ENCODE data around the gene SLC26A2. TPM values are rescaled to one million over a fixed set of nuclear protein-coding genes. Genes with fewer than 3 reads are reported as not detected.

SLC26A2 gene
- total RNA-seq (1 to 10 TPM; 2.4 to 6.1 TPM), polyA plus RNA-seq (under 1 TPM; 0.43 to 0.84 TPM)

GRCh38 chr5:149960272-149961185 lies at the start of gene SLC26A2:
Gene SLC26A2 (plus strand): TSS chr5:149960758. CDS start chr5:149977653, 16,895 bp downstream.
- peak; percentile 95 for DNase-seq (ENCODE audit: low spot score)
- Histone ChIP-seq H3K27me3 (ENCODE audit: control insufficient read depth in 4 of 4, insufficient read depth in 4 of 4, low read length in 3 of 4) (no peaks in the 10 kb centered on the region), H3K4me3 (ENCODE audit: low read depth in 1 of 3, low read length in 3 of 3) (peak within 1 kb of the TSS; percentile 65 to 68 (median 67)), H3K36me3 (ENCODE audit: control insufficient read depth in 4 of 4, insufficient read depth in 3 of 4, low read depth in 1 of 4, low read length in 3 of 4) (no peaks in the 10 kb centered on the region), H3K9ac (ENCODE audit: low read depth in 1 of 2, low read length in 2 of 2) (peak within 1 kb of the TSS; percentile 31 to 60), H3K9me3 (ENCODE audit: control insufficient read depth in 4 of 4, low read length in 3 of 4) (no peaks in the 10 kb centered on the region), H3K4me1 (ENCODE audit: control insufficient read depth in 4 of 4, insufficient read depth in 4 of 4, low read length in 3 of 4) (peaks cover 0 to 11% (median 6%) of the 10 kb centered on the region in 4 donors), H3K27ac (ENCODE audit: low read depth in 1 of 2, low read length in 2 of 2) (peak within 1 kb of the TSS; percentile 46 to 47)
- TF ChIP-seq FOXA1 (IDR thresholded peaks at IDR 0.05) (peak; percentile 31), REST (IDR thresholded peaks at IDR 0.05) (peak; percentile 79), TAF1 (conservative IDR thresholded peaks at IDR 0.05) (peak; percentile 61), ATF3 (IDR thresholded peaks at IDR 0.05) (no peak), HNF4A (conservative IDR thresholded peaks at IDR 0.05) (no peak), GABPA (IDR thresholded peaks at IDR 0.05 in 1 of 2, conservative IDR thresholded peaks at IDR 0.05 in 1 of 2) (peak in 1 of 2 donors; percentile 76), JUND (IDR thresholded peaks at IDR 0.05) (no peak), EGR1 (IDR thresholded peaks at IDR 0.05; ENCODE audit: low read depth in 2 of 2) (no peak), RAD21 (IDR thresholded peaks at IDR 0.05) (peak in 1 of 2 donors; percentile 18), MAX (IDR thresholded peaks at IDR 0.05) (peak; percentile 38), FOXA2 (IDR thresholded peaks at IDR 0.05) (peak; percentile 39), ZBTB33 (IDR thresholded peaks at IDR 0.05) (no peak), YY1 (IDR thresholded peaks at IDR 0.05) (peak; percentile 81), HNF4G (IDR thresholded peaks at IDR 0.05) (no peak), RXRA (IDR thresholded peaks at IDR 0.05) (peak in 1 of 2 donors; percentile 37), NR2F2 (IDR thresholded peaks at IDR 0.05) (peak; percentile 23), CTCF (IDR thresholded peaks at IDR 0.05; ENCODE audit: low read depth, low read length, missing input control) (no peak), SP1 (IDR thresholded peaks at IDR 0.05) (peak; percentile 92)
- WGBS: under 1% methylated on average over 84 of the region's 84 CpGs
